Measurements from ENCODE around the gene CEP83.
"Not testable (repeated sequence)": the region's sequence is repeated elsewhere in the genome, so short reads cannot be mapped to it uniquely, and the experiment has no call there.

Gene CEP83

GRCh38 chr12:94434171-94434570, 25.5 kb downstream of the CEP83 start:
- no peak for DNase-seq (ENCODE audit: low read depth)

- DNase-seq (ENCODE audit: low read depth) = no peak
Observed at GRCh38 chr12:94433744-94434143, 25.9 kb downstream of the CEP83 start.

DNA sequence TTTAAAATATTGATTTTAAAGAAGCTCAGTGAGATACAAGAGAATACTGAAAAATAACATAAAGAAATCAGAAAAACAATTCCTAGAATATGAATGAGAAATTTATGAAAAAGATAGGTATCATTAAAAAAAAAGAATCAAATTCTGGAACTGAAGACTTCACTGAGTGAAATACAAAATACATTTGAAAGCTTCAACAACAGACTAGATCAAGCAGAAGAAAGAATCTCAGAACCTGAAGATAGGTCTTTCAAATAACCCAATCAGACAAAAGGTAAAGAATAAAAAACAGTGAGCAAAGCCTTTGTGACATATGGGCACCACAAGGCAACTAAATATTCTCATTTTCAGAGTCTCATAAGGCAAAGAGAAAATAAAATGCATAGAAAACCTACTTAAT, 29.4 kb downstream of the CEP83 start:
- no peak for DNase-seq (ENCODE audit: low read depth)

GRCh38 chr12:94429633-94430032, 30.0 kb downstream of the CEP83 start:
- no peak for DNase-seq (ENCODE audit: low read depth)

DNA sequence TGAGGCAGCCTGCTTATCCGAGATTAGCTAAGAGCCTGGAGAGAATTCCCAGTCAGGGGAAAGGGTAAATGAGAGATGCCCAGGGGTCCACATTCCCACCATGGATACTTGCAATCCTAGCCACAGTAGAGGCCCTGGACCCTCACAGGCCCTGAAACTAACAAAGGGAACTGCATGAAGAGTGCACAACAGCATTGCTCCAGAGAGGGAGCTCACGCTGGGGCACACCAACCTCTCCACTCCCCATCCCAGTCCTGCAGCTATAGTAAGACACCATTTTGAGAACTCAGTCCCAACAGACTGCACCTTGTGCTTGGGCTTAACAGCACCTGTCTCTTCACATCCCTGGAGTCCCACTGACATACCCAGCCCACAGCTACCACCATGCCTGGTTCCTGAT, 30.5 kb downstream of the CEP83 start:
- DNase-seq (ENCODE audit: low read depth) = no peak

DNA sequence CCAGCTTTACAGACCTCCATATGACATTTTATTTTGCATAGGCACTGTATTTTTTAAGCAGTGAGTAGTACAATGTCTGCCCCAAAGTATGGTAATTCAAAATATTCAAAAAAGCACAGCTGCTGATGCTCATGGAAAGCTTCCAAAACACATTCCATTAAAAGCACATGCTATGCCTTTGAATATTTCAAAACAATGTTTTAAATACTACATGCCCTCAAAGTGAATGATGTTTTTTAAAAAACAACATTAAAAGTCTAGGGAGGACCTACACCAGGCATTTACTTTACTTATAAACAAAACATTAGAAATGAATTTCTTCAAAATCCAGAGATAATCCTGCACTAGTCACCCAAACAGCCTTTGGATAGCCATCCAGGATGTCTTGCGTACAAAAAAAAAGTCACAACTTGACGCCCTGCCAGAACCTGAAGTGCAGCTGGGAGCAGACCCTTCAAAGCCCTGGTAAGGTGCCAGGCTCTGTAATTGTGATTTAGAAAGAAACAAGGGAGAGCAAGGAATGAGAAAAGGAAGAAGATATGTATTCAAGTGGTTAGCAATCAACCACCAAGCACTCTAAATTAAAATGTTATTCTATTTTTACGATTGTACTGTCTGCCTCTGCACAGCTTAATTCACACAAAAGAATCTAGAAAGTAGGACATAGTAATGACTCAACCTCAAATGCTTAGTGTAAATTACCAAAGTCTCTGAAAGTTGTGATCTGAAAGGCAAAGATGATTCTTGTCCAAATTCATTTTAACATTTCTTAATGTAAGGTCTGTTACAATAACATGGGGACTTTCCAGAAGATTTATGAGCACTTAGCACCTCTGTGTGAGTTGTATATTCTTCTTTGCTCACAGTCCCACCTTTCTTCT, 31.9 kb downstream of the CEP83 start:
- no peak for DNase-seq (ENCODE audit: low read depth)

- DNase-seq (ENCODE audit: low read depth) = no peak
Observed at GRCh38 chr12:94426049-94426448, 33.6 kb downstream of the CEP83 start.

- DNase-seq (ENCODE audit: low read depth) = not testable (repeated sequence)
Observed at GRCh38 chr12:94424830-94425229, 34.8 kb downstream of the CEP83 start.

- no peak for DNase-seq (ENCODE audit: low read depth)
Observed at GRCh38 chr12:94421868-94422740, 37.6 kb downstream of the CEP83 start.

DNA sequence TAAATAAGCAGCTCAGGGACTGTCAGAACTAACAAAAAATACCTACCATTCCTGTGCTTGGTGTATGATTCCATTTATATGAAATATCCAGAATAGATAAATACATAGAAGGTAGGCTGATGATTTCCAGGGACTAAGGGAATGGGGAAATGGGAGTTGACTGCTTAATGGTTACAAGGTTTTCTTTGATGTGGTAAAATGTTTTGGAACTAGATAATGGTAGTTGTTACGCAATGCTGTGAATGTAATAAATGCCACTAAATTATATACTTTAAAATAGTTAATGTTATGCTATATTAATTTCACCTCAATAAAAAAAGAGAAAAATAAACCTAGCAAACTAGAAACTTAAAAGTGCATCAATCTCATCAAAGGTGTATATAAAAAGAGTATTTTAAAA, 41.1 kb downstream of the CEP83 start:
- DNase-seq (ENCODE audit: low read depth) = no peak

GRCh38 chr12:94416613-94417012, 43.1 kb downstream of the CEP83 start:
- DNase-seq (ENCODE audit: low read depth) = no peak

DNA sequence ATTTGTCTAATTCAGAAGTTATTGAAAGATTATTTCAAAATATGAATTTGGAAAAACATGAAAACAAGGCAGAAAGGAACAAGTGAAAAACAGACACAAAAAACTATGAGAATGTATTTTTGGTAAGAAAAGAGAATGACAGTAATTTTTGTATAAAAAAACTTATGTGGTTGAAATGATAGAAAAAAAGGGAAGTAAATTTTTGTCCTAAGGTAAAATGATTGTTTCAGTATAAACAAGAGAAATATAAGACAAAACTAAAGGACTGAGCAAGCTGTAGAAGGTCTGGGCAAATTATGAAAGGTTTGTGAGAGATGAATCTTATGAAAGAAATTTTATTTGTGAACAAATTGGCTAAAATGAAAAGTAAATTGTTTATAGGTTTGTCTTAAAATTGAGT, 44.6 kb downstream of the CEP83 start:
- DNase-seq (ENCODE audit: low read depth) = no peak

GRCh38 chr12:94405413-94406116, 54.1 kb downstream of the CEP83 start:
- no peak for DNase-seq (ENCODE audit: low read depth)

DNA sequence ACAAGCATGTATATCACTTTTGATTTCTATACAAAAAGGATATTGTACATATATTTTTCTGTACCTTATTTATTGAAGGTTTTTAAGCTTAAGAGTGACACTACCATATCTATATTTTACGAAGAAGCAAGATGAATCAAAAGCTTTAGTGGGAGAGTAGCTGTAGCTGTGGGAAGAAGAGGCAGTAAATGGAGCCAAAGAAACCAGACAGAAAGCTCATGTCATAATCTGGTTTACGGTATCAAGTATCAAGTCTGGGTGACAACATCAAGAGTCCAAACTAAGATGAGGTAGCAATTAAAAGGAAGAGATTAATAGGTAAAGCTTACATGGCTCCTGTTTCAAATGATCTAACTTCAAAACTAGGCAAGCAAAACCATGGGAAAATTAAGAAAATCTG, 54.8 kb downstream of the CEP83 start:
- no peak for DNase-seq (ENCODE audit: low read depth)

- no peak for DNase-seq (ENCODE audit: low read depth)
Observed at GRCh38 chr12:94401326-94401725, 58.3 kb downstream of the CEP83 start.

GRCh38 chr12:94398685-94399084, 61.0 kb downstream of the CEP83 start:
- not testable (repeated sequence) for DNase-seq (ENCODE audit: low read depth)

DNA sequence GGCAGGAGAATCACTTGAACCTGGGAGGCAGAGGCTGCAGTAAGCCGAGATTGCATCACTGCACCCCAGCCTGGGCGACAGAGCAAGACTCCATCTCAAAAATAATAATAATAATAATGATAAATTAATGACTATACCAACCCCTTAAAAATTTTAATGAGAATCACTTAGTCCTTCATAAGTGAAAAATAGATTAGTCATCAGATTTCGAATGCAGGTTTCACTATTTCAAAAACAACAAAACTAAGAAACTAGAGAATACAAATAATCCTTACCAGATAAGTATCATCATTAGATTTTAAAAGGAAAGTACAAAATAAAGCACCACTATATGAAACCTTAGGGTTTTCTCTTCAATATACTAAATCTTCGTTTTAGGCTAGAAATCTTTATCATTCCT, 62.3 kb downstream of the CEP83 start:
- no peak for DNase-seq (ENCODE audit: low read depth)

- not testable (repeated sequence) for DNase-seq (ENCODE audit: low read depth)
Observed at GRCh38 chr12:94396014-94396413, 63.7 kb downstream of the CEP83 start.

- no peak for DNase-seq (ENCODE audit: low read depth)
Observed at GRCh38 chr12:94390130-94390485, 69.6 kb downstream of the CEP83 start.

DNA sequence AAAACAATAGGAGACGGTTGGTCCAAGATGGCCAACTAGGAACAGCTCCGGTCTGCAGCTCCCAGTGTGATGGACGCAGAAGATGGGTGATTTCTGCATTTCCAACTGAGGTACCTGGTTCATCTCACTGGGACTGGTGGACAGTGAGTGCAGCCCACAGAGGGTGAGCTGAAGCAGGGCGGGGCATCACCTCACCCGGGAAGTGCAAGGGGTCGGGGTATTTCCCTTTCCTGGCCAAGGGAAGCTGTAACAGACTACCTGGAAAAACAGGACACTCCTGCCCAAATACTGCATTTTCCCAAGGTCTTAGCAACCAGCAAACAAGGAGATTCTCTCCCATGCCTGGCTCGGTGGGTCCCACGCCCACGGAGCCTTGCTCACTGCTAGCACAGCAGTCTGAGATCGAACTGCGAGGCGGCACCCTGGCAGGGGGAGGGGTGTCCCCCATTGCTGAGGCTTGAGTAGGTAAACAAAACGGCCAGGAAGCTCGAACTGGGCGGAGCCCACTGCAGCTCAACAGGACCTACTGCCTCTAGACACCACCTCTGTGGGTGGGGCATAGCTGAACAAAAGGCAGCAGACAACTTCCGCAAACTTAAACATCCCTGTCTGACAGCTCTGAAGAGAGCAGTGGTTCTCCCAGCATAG, 70.1 kb downstream of the CEP83 start:
- DNase-seq (ENCODE audit: low read depth) = not testable (repeated sequence)

DNA sequence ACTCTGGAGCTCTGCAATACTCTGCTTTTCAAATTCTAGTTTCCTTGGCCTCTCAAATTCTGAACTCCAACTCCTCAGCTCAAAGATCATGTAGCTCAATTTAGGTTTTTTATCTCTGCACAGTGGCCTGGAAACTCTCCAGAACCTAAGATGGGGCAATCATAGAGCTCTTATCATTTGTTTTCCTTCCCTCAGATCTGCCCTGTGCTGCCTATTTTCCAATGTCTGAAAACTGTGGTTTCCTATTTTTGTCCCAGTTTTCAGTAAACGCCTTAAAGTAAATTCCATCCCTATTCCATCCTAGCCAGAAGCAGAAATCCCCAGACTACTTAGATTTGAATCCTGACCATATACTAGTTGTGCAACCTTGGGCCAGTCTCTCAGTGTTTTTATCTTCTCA, 73.2 kb downstream of the CEP83 start:
- no peak for DNase-seq (ENCODE audit: low read depth)

- no peak for DNase-seq (ENCODE audit: low read depth)
Observed at GRCh38 chr12:94384030-94384429, 75.6 kb downstream of the CEP83 start.
